SKM-1 treated with dmso at 0.1 percent for 144 hours (cell line): ENCODE results near the gene NFKBIA.
"Not testable (repeated sequence)": the region's sequence is repeated elsewhere in the genome, so short reads cannot be mapped to it uniquely, and the experiment has no call there.

ENCODE experiments used
- DNase-seq: peaks from one replicate; lab custom pipeline; 2025; ENCODE audit not compliant: unreplicated experiment; lab: John Stamatoyannopoulos, UW

Gene NFKBIA

GRCh38 chr14:35409595-35409994, 5.0 kb upstream of the NFKBIA start:
- no peak for DNase-seq

GRCh38 chr14:35408026-35408425, 3.5 kb upstream of the NFKBIA start:
- no peak for DNase-seq

GRCh38 chr14:35407306-35407630, 2.7 kb upstream of the NFKBIA start:
- no peak for DNase-seq

- DNase-seq = peak; percentile 19
Observed at GRCh38 chr14:35406506-35407305, 2.2 kb upstream of the NFKBIA start.

- no peak for DNase-seq
Observed at GRCh38 chr14:35406090-35406489, 1.5 kb upstream of the NFKBIA start.

GRCh38 chr14:35405304-35405996, 901 bp upstream of the NFKBIA start:
- no peak for DNase-seq

GRCh38 chr14:35403603-35404448, 723 bp downstream of the NFKBIA start:
- DNase-seq = peak; percentile 63

- DNase-seq = no peak
Observed at GRCh38 chr14:35403114-35403602, 1.4 kb downstream of the NFKBIA start.

GRCh38 chr14:35402323-35403113, 2.0 kb downstream of the NFKBIA start:
- DNase-seq = no peak

- no peak for DNase-seq
Observed at GRCh38 chr14:35401422-35402265, 2.9 kb downstream of the NFKBIA start.

GRCh38 chr14:35400648-35401421, 3.7 kb downstream of the NFKBIA start:
- peak; percentile 5 for DNase-seq

- no peak for DNase-seq
Observed at GRCh38 chr14:35399083-35399937, 5.2 kb downstream of the NFKBIA start.

GRCh38 chr14:35398071-35398584, 6.4 kb downstream of the NFKBIA start:
- no peak for DNase-seq

- DNase-seq = not testable (repeated sequence)
Observed at GRCh38 chr14:35396610-35397009, 7.9 kb downstream of the NFKBIA start.

GRCh38 chr14:35395283-35395682, 9.3 kb downstream of the NFKBIA start:
- no peak for DNase-seq

- DNase-seq = no peak
Observed at GRCh38 chr14:35394326-35395013, 10.1 kb downstream of the NFKBIA start.

- DNase-seq = no peak
Observed at GRCh38 chr14:35393826-35394225, 10.7 kb downstream of the NFKBIA start.
